Left lung (tissue), 14 donors: ENCODE results near the gene EBPL. TPM values are rescaled to one million over a fixed set of nuclear protein-coding genes. Genes with fewer than 3 reads are reported as not detected.

Experiments used
- ATAC-seq: fragments of 200-7000 bp; cut with Tn5 transposase; one replicate; pipeline ENCODE4 v1.9.1; 2020; ENCODE audit warnings: moderate library complexity
- DNase-seq, 4 donors: peaks; one replicate each; pipeline ENCODE4 v3.0.0-alpha.2; 2013 to 2020
- H3K27ac ChIP-seq, 2 donors: fragments of 200-600 bp; sonication (generic) in 1 of 2; one replicate each; pipeline versions ENCODE4 v1.5.0 to v1.8.0; 2020 to 2021
- H3K27me3 ChIP-seq, 2 donors: fragments of 200-600 bp; sonication (generic) in 1 of 2; one replicate each; pipeline versions ENCODE4 v1.5.0 to v1.8.0; 2020 to 2021
- H3K36me3 ChIP-seq, 2 donors: fragments of 200-600 bp; sonication (generic) in 1 of 2; one replicate each; pipeline versions ENCODE4 v1.5.0 to v1.8.0; 2020 to 2021
- H3K4me1 ChIP-seq, 2 donors: fragments of 200-600 bp; one replicate each; pipeline ENCODE4 v1.8.0; 2021
- H3K4me3 ChIP-seq, 2 donors: fragments of 200-600 bp; sonication (generic) in 1 of 2; one replicate each; pipeline versions ENCODE4 v1.5.0 to v1.8.0; 2020 to 2021; ENCODE audit warnings: mild to moderate bottlenecking in 1 of 2
- H3K9me3 ChIP-seq, 2 donors: fragments of 200-600 bp; sonication (generic) in 1 of 2; one replicate each; pipeline versions ENCODE4 v1.5.0 to v1.8.0; 2020 to 2021
- intact Hi-C, 2 donors: fragments of 100-400 bp; cut with DNase I; formaldehyde crosslinking; loops; one replicate each; pipeline versions ENCODE4 v1.11.2 to v1.14.2; 2022
- long read RNA-seq, 12 donors: library from polyadenylated mRNA in 2 of 12; unstranded in 2 of 12; transcript quantifications; one replicate each; pipeline ENCODE4 v2.0.0 and lab custom pipeline, GENCODE V29; 2019 to 2026
- polyA plus RNA-seq, 6 donors: library from polyadenylated mRNA; unstranded; fragments of 120-200 nt; gene quantifications; one replicate each; pipeline ENCODE4 v1.2.1, GENCODE V29; 2013; ENCODE audit not compliant: insufficient read length in 6 of 6
- total RNA-seq, 2 donors: library from RNA; stranded (reverse); fragmentation: NEBNext Ultra II Directional; extraction: Animal tissue kit (Norgen Biotek cat#: 25700); gene quantifications; one replicate each; pipeline ENCODE4 v1.2.1, GENCODE V29; 2021
- TF ChIP-seq, protein P1 (sequence below), 2 donors: fragments of 200-600 bp; sonication (generic) in 1 of 2; IDR thresholded peaks; one replicate each; pipeline versions ENCODE4 v1.5.0 to v1.8.0; 2021; ENCODE audit warnings: antibody characterized with exemption in 2 of 2
- donor health status: DM: no; HTN: yes; CAD: no.
- donor health status: DM: no; HTN: no; CAD: no.

EBPL gene
- total RNA-seq (10 to 100 TPM; 54.6 to 68.7 TPM), polyA plus RNA-seq (10 to 100 TPM; 54.7 to 79.9 (median 72.7) TPM)
- long read RNA-seq, donor 1, transcript EBPL-204 (3 exons, 766 nt) = minor isoform, 11 of 166 reads
- long read RNA-seq, donor 1, transcript EBPL-201 (4 exons, 914 nt) = major isoform, 74 of 166 reads
- long read RNA-seq, donor 1, transcript EBPL-206 (3 exons, 810 nt) = minor isoform, 25 of 166 reads
- long read RNA-seq, donor 1, transcript EBPL-203 (2 exons, 579 nt) = minor isoform, 31 of 166 reads
- long read RNA-seq, donor 1, partial matches to known transcripts = 25 of 166 reads
- long read RNA-seq, donor 1, other reads (novel, unspliced or antisense) = 0 of 166 reads
- long read RNA-seq, donor 2, transcript EBPL-203 (2 exons, 579 nt) = minor isoform, 12 of 100 reads
- long read RNA-seq, donor 2, transcript EBPL-204 (3 exons, 766 nt) = minor isoform, 10 of 100 reads
- long read RNA-seq, donor 2, transcript EBPL-206 (3 exons, 810 nt) = minor isoform, 23 of 100 reads
- long read RNA-seq, donor 2, transcript EBPL-201 (4 exons, 914 nt) = major isoform, 38 of 100 reads
- long read RNA-seq, donor 2, partial matches to known transcripts = 17 of 100 reads
- long read RNA-seq, donor 2, other reads (novel, unspliced or antisense) = 0 of 100 reads
- long read RNA-seq, donor 3, transcript EBPL-203 (2 exons, 579 nt) = minor isoform, 18 of 86 reads
- long read RNA-seq, donor 3, transcript EBPL-206 (3 exons, 810 nt) = minor isoform, 19 of 86 reads
- long read RNA-seq, donor 3, transcript EBPL-201 (4 exons, 914 nt) = major isoform, 41 of 86 reads
- long read RNA-seq, donor 3, partial matches to known transcripts = 5 of 86 reads
- long read RNA-seq, donor 3, other reads (novel, unspliced or antisense) = 0 of 86 reads
- long read RNA-seq, donor 4, transcript EBPL-203 (2 exons, 579 nt) = minor isoform, 6 of 33 reads
- long read RNA-seq, donor 4, transcript EBPL-201 (4 exons, 914 nt) = major isoform, 21 of 33 reads
- long read RNA-seq, donor 4, partial matches to known transcripts = 1 of 33 reads
- long read RNA-seq, donor 4, other reads (novel, unspliced or antisense) = 1 of 33 reads
- long read RNA-seq, donor 5, transcript EBPL-206 (3 exons, 810 nt) = minor isoform, 23 of 117 reads
- long read RNA-seq, donor 5, transcript EBPL-201 (4 exons, 914 nt) = major isoform, 57 of 117 reads
- long read RNA-seq, donor 5, transcript EBPL-203 (2 exons, 579 nt) = minor isoform, 26 of 117 reads
- long read RNA-seq, donor 5, transcript EBPL-204 (3 exons, 766 nt) = minor isoform, 5 of 117 reads
- long read RNA-seq, donor 5, partial matches to known transcripts = 5 of 117 reads
- long read RNA-seq, donor 5, other reads (novel, unspliced or antisense) = 0 of 117 reads
- long read RNA-seq, donor 6, transcript EBPL-201 (4 exons, 914 nt) = major isoform, 38 of 86 reads
- long read RNA-seq, donor 6, transcript EBPL-203 (2 exons, 579 nt) = minor isoform, 22 of 86 reads
- long read RNA-seq, donor 6, transcript EBPL-206 (3 exons, 810 nt) = minor isoform, 20 of 86 reads
- long read RNA-seq, donor 6, transcript EBPL-204 (3 exons, 766 nt) = minor isoform, 6 of 86 reads
- long read RNA-seq, donor 6, partial matches to known transcripts = 0 of 86 reads
- long read RNA-seq, donor 6, other reads (novel, unspliced or antisense) = 0 of 86 reads
- long read RNA-seq, donor 7, transcript EBPL-201 (4 exons, 914 nt) = major isoform, 46 of 116 reads
- long read RNA-seq, donor 7, transcript EBPL-206 (3 exons, 810 nt) = minor isoform, 32 of 116 reads
- long read RNA-seq, donor 7, transcript EBPL-203 (2 exons, 579 nt) = minor isoform, 23 of 116 reads
- long read RNA-seq, donor 7, transcript EBPL-204 (3 exons, 766 nt) = minor isoform, 10 of 116 reads
- long read RNA-seq, donor 7, partial matches to known transcripts = 5 of 116 reads
- long read RNA-seq, donor 7, other reads (novel, unspliced or antisense) = 0 of 116 reads
- long read RNA-seq, donor 8, transcript EBPL-204 (3 exons, 766 nt) = minor isoform, 6 of 92 reads
- long read RNA-seq, donor 8, transcript EBPL-206 (3 exons, 810 nt) = minor isoform, 18 of 92 reads
- long read RNA-seq, donor 8, transcript EBPL-203 (2 exons, 579 nt) = minor isoform, 17 of 92 reads
- long read RNA-seq, donor 8, transcript EBPL-201 (4 exons, 914 nt) = major isoform, 51 of 92 reads
- long read RNA-seq, donor 8, partial matches to known transcripts = 0 of 92 reads
- long read RNA-seq, donor 8, other reads (novel, unspliced or antisense) = 0 of 92 reads
- long read RNA-seq, donor 9, partial matches to known transcripts = 0 of 1 reads
- long read RNA-seq, donor 9, other reads (novel, unspliced or antisense) = 0 of 1 reads
- long read RNA-seq, donor 10, transcript EBPL-201 (4 exons, 914 nt) = major isoform, 59 of 86 reads
- long read RNA-seq, donor 10, transcript EBPL-206 (3 exons, 810 nt) = minor isoform, 9 of 86 reads
- long read RNA-seq, donor 10, transcript EBPL-204 (3 exons, 766 nt) = minor isoform, 6 of 86 reads
- long read RNA-seq, donor 10, transcript EBPL-203 (2 exons, 579 nt) = minor isoform, 7 of 86 reads
- long read RNA-seq, donor 10, partial matches to known transcripts = 0 of 86 reads
- long read RNA-seq, donor 10, other reads (novel, unspliced or antisense) = 3 of 86 reads
- long read RNA-seq, donor 11, transcript EBPL-201 (4 exons, 914 nt) = major isoform, 27 of 76 reads
- long read RNA-seq, donor 11, transcript EBPL-206 (3 exons, 810 nt) = major isoform, 27 of 76 reads
- long read RNA-seq, donor 11, transcript EBPL-203 (2 exons, 579 nt) = minor isoform, 17 of 76 reads
- long read RNA-seq, donor 11, partial matches to known transcripts = 5 of 76 reads
- long read RNA-seq, donor 11, other reads (novel, unspliced or antisense) = 0 of 76 reads
- long read RNA-seq, donor 12, transcript EBPL-201 (4 exons, 914 nt) = major isoform, 46 of 110 reads
- long read RNA-seq, donor 12, transcript EBPL-206 (3 exons, 810 nt) = minor isoform, 29 of 110 reads
- long read RNA-seq, donor 12, transcript EBPL-203 (2 exons, 579 nt) = minor isoform, 22 of 110 reads
- long read RNA-seq, donor 12, transcript EBPL-204 (3 exons, 766 nt) = minor isoform, 6 of 110 reads
- long read RNA-seq, donor 12, partial matches to known transcripts = 7 of 110 reads
- long read RNA-seq, donor 12, other reads (novel, unspliced or antisense) = 0 of 110 reads

DNA sequence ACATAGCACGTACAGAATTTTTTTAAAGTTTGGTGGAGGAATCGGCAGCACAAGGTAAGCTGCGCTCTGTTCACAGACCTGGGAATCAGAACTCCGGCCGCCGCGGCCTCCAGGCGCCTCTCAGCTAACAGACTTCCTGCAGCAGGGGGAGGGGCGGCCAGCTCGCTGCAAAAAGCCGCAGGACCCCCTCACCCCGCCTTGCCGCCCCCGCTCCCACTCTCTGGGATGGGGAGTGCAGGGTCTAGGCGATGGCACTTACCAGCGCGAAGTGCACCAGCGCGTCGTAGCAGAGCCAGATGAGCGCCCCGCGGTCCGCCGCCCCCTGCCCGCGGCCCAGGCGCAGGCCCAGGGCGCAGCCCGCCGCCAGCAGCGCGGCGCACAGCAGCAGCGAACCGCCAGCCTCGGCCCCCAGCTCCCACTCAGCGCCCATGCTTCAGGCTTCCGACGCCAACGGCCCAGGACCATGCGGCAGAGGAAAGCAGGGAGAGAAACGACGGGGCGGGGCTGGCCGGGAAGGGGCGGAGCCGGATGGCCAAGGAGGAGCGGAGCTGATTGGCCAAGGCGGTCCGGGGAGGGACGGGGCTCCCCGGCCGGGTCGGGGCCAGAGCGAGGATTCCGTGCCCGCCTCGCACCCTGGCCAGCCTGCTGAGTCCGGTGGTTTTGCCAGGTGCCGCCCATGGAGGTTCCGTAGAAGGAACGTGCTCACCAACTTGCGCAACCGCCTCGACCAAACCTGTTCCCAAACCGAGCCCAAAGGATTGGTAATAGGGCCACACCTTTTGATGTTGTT, at the start of gene EBPL:
Gene EBPL (minus strand): TSS at position 492 of the 790 bp plus-strand sequence. CDS start 62 bp downstream, at position 430.
- intact Hi-C loops = no loop called here
- H3K4me3 ChIP-seq = peak within 1 kb of the TSS; percentile 80 to 83
- peak; percentile 98 for ATAC-seq
- DNase-seq = peak; percentile 90 to 99 (median 94)
- H3K4me1 ChIP-seq = peaks cover 0 to 24% of the 10 kb centered on the region in 2 donors
- H3K27me3 ChIP-seq = no peaks in the 10 kb centered on the region
- peaks cover 0 to under 1% of the 10 kb centered on the region in 2 donors for H3K36me3 ChIP-seq
- no peaks in the 10 kb centered on the region for H3K9me3 ChIP-seq
- H3K27ac ChIP-seq = peak within 1 kb of the TSS; percentile 73 to 82
- TF ChIP-seq, protein P1, sequence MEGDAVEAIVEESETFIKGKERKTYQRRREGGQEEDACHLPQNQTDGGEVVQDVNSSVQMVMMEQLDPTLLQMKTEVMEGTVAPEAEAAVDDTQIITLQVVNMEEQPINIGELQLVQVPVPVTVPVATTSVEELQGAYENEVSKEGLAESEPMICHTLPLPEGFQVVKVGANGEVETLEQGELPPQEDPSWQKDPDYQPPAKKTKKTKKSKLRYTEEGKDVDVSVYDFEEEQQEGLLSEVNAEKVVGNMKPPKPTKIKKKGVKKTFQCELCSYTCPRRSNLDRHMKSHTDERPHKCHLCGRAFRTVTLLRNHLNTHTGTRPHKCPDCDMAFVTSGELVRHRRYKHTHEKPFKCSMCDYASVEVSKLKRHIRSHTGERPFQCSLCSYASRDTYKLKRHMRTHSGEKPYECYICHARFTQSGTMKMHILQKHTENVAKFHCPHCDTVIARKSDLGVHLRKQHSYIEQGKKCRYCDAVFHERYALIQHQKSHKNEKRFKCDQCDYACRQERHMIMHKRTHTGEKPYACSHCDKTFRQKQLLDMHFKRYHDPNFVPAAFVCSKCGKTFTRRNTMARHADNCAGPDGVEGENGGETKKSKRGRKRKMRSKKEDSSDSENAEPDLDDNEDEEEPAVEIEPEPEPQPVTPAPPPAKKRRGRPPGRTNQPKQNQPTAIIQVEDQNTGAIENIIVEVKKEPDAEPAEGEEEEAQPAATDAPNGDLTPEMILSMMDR (IDR thresholded peaks at IDR 0.05) = no peak

DNA sequence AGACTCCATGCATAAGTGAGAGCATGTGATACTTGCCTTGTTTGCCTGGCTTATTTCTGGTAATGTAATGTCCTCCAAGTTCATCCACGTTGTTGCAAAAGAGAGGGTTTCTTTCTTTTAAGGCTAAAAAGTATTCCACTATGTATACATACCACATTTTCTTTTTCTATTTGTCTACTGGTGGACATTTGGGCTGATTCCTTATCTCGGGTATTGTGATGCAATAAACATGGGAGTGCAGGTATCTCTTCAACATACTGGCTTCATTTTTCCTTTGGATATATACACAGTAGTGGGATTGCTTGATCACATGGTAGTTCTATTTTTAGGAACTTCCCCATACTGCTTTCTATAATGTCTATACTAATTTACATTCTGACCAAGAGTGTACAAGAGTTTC, 49.6 kb upstream of the EBPL start:
- intact Hi-C loops = no loop called here
- DNase-seq (no peak), ATAC-seq (no peak)
- Histone ChIP-seq H3K27me3 (no peaks in the 10 kb centered on the region), H3K36me3 (peaks cover 0 to 22% of the 10 kb centered on the region in 2 donors), H3K9me3 (no peaks in the 10 kb centered on the region), H3K4me1 (no peaks in the 10 kb centered on the region), H3K4me3 (no peak overlapping the region), H3K27ac (no peak overlapping the region)
- TF ChIP-seq, protein P1 (IDR thresholded peaks at IDR 0.05) = no peak
